ENCODE measurements around the gene BCL2L15.

BCL2L15 gene

GRCh38 chr1:113905435-113905861, 18.1 kb upstream of the BCL2L15 start:
- peak; percentile 21 for TF ChIP-seq CTCF (IDR thresholded peaks at IDR 0.05)
- TF ChIP-seq ZFX (IDR thresholded peaks at IDR 0.05; ENCODE audit: borderline replicate concordance): no peak
- peak overlapping the region; percentile 89 for H3K27ac ChIP-seq

- peak within 1 kb of the TSS; percentile 89 for H3K27ac ChIP-seq
- TF ChIP-seq ZFX (IDR thresholded peaks at IDR 0.05; ENCODE audit: borderline replicate concordance) (no peak), CTCF (IDR thresholded peaks at IDR 0.05) (peak; percentile 72)
Observed at GRCh38 chr1:113904674-113905434, 17.5 kb upstream of the BCL2L15 start, which contains the start of the genes AP4B1 and DCLRE1B. Gene AP4B1, minus strand, starts transcription at chr1:113904799. Its CDS starts 82 bp downstream, at chr1:113904717. Gene DCLRE1B, plus strand, starts transcription at chr1:113905326. Its CDS starts 261 bp downstream, at chr1:113905587.

- peak overlapping the region; percentile 89 for H3K27ac ChIP-seq
- no peak for TF ChIP-seq ZFX (IDR thresholded peaks at IDR 0.05; ENCODE audit: borderline replicate concordance)
- TF ChIP-seq CTCF (IDR thresholded peaks at IDR 0.05): no peak
Observed at GRCh38 chr1:113904293-113904673, 16.9 kb upstream of the BCL2L15 start.

- no peak for TF ChIP-seq CTCF (IDR thresholded peaks at IDR 0.05)
- TF ChIP-seq ZFX (IDR thresholded peaks at IDR 0.05; ENCODE audit: borderline replicate concordance): no peak
- H3K27ac ChIP-seq: peak overlapping the region; percentile 89
Observed at GRCh38 chr1:113903501-113904292, 16.3 kb upstream of the BCL2L15 start.

- TF ChIP-seq CTCF (IDR thresholded peaks at IDR 0.05) (no peak), ZFX (IDR thresholded peaks at IDR 0.05; ENCODE audit: borderline replicate concordance) (no peak)
- H3K27ac ChIP-seq: no peak overlapping the region
Observed at GRCh38 chr1:113901191-113901590, 13.8 kb upstream of the BCL2L15 start.

- no peak for TF ChIP-seq CTCF (IDR thresholded peaks at IDR 0.05)
- TF ChIP-seq ZFX (IDR thresholded peaks at IDR 0.05; ENCODE audit: borderline replicate concordance): no peak
- H3K27ac ChIP-seq: no peak overlapping the region
Observed at GRCh38 chr1:113899111-113899510, 11.7 kb upstream of the BCL2L15 start.

Data from 22Rv1 (cell line).